HEK293T (cell line): ENCODE data around the gene CACHD1.

Experiments used
- ARNT ChIP-seq: fragments of 450-650 bp; IDR thresholded peaks from 2 replicates; pipeline ENCODE4 v1.6.1; 2017; ENCODE audit warnings: mild to moderate bottlenecking
- FOXK2 ChIP-seq: fragments of 450-650 bp; IDR thresholded peaks from 2 replicates; pipeline ENCODE4 v1.6.1; 2016; ENCODE audit warnings: mild to moderate bottlenecking
- FOXM1 ChIP-seq: fragments of 450-650 bp; IDR thresholded peaks from 2 replicates; pipeline ENCODE4 v1.6.1; 2017; ENCODE audit warnings: mild to moderate bottlenecking, borderline replicate concordance
- NFRKB ChIP-seq: fragments of 450-650 bp; IDR thresholded peaks from 2 replicates; pipeline ENCODE4 v1.6.1; 2016; ENCODE audit warnings: mild to moderate bottlenecking, moderate library complexity
- SP1 ChIP-seq: fragments of 450-650 bp; IDR thresholded peaks from 2 replicates; pipeline ENCODE4 v1.6.1; 2017
- SUZ12 ChIP-seq: fragments of 450-650 bp; IDR thresholded peaks from 2 replicates; pipeline ENCODE4 v1.6.1; 2016; ENCODE audit warnings: mild to moderate bottlenecking
- TARDBP ChIP-seq: fragments of 450-650 bp; IDR thresholded peaks from 2 replicates; pipeline ENCODE4 v1.6.1; 2016

DNA sequence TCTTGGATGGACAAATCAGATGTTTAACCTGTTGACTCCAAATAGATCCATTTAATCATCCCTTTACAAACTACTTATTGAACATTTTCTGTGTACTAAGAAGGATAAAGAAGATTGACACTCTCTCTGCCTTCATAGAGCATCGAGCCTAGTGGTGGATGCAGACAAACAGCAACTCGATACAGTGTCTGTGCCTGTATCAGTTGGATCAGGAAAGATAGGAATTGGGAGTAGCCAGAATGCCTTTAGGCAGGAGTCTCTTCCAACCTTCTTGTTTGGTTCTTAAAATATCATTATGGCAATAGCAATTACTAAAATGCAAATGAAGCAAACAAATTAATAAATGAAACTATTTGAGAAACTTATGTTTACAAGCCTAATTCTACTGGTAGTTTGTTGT is 185.9 kb downstream of the CACHD1 start:
- TF ChIP-seq ARNT (no peak), SP1 (no peak), FOXK2 (no peak), SUZ12 (no peak), NFRKB (no peak), FOXM1 (no peak), TARDBP (no peak)
